IPS-18c (cell line): ENCODE results near the gene CDPF1.
"Not testable (repeated sequence)": the region's sequence is repeated elsewhere in the genome, so short reads cannot be mapped to it uniquely, and the experiment has no call there.

Source experiments
- H3K4me3 ChIP-seq: 2 replicates; pipeline ENCODE4 v1.7.0; 2013; ENCODE audit warnings: low read depth, mild to moderate bottlenecking, low read length, moderate library complexity; ENCODE audit not compliant: insufficient read depth
- H3K9me3 ChIP-seq: one replicate; pipeline ENCODE4 v1.6.1; 2013; ENCODE audit warnings: mild to moderate bottlenecking, low read length, moderate library complexity; ENCODE audit not compliant: control insufficient read depth, insufficient read depth

The CDPF1 gene

GRCh38 chr22:46265627-46266026 is 15.5 kb upstream of the CDPF1 start:
- not testable (repeated sequence) for H3K9me3 ChIP-seq, H3K4me3 ChIP-seq

- peaks cover 11% of the 10 kb centered on the region for H3K9me3 ChIP-seq
These were observed 14.4 kb upstream of the CDPF1 start for GRCh38 chr22:46264520-46264919.

GRCh38 chr22:46263216-46263590 is 13.1 kb upstream of the CDPF1 start, which contains the start of gene PKDREJ:
Gene PKDREJ (minus strand): TSS chr22:46263343. CDS start chr22:46263322, 21 bp downstream.
- H3K9me3 ChIP-seq: peaks cover 11% of the 10 kb centered on the region
- H3K4me3 ChIP-seq: peak within 1 kb of the TSS; percentile 20

More at GRCh38 chr22:46264520-46264919, 14.4 kb upstream of the CDPF1 start:
- H3K4me3 ChIP-seq: peak overlapping the region; percentile 15; the same call in 1 of the 2 replicates

DNA sequence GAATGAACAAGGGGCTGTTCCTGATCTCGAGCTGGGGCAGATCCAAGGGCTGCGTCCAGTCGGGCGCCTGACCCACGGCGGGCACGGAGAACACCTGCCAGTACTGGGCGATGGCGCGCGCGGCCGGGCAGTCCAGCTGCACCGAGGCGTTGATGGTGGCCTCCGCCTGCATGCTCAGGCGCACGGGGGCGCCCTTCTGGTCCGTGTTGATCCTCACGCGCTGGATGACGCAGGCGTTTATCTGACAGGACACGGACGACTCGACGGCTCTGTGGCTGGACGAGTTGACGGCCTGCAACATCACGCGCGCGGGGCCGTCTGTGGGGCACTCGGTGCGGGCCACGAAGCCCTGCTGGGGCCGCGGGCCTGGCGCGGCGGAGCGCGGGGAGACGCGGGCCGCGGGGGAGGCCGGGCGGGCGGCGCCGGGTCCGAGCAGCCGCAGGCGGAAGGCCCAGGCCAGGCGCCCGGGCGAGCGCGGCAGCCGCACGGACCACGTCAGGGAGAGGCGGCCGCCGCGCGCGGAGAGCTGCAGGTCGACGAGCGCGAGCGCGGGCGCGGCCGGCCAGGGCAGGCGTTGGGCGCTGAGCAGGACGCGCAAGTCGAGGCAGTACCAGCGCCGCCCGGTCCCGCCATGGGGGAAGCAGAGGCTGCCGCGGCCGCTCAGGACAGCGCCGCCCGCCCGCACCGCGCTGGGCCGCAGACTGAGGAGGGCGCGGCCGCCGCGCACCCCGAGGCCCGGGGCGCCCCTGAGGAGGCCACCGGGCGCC is 12.5 kb upstream of the CDPF1 start:
- peak overlapping the region; percentile 20 for H3K4me3 ChIP-seq

DNA sequence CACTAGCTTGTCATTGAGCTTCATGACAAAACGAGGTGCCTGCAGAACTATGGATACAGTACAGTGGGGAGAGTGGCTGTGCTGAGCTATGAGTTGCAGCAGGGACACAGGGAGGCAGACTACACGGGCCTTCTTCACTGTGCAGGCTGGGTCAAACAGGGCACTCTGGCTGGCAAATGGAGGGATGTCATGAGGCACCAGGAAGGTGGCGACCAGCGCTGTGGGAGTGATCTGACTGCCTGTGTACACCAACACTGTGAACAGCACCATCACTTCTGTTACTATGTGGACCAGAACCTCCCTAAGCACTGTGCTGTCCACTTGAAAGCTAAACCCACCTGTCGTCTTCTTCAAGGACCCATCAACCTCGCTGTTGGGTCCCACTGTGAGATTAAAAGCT is 9.9 kb upstream of the CDPF1 start:
- Histone ChIP-seq H3K9me3 (peaks cover 11% of the 10 kb centered on the region), H3K4me3 (no peak overlapping the region)

More for the DNA sequence above, 12.5 kb upstream of the CDPF1 start:
- peaks cover 11% of the 10 kb centered on the region for H3K9me3 ChIP-seq

- Histone ChIP-seq H3K9me3 (peaks cover 10% of the 10 kb centered on the region), H3K4me3 (no peak overlapping the region)
These were observed 9.3 kb upstream of the CDPF1 start for GRCh38 chr22:46259374-46259773.

DNA sequence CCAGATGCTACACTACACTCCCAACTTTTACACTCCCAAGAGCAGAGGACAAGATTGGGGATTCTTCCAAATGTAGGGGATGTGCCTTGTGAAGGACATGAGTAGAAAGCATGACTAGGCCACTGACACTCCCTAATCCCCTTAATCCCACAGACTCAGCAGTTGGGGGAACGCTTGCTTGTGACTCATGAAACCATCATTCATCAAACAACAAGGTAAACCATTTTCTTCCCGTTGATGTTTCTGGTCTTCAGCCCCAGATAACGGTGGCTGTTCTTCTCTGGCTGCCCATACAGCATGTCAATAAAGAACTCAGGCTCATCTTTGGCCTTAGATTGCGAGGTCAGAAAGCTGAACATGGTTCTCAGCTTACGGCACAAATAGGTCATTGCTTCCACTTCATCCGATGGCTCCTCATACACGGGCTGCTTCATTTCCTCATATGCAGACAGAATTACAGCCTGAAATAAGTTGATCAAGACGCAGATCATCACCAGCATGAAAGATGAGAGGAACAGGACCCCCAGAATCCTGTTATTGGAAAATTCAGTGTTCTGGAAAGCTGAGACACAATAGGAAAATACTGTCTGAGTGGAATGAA is 6.4 kb upstream of the CDPF1 start:
- H3K9me3 ChIP-seq: peaks cover 8% of the 10 kb centered on the region
- H3K4me3 ChIP-seq: no peak overlapping the region

DNA sequence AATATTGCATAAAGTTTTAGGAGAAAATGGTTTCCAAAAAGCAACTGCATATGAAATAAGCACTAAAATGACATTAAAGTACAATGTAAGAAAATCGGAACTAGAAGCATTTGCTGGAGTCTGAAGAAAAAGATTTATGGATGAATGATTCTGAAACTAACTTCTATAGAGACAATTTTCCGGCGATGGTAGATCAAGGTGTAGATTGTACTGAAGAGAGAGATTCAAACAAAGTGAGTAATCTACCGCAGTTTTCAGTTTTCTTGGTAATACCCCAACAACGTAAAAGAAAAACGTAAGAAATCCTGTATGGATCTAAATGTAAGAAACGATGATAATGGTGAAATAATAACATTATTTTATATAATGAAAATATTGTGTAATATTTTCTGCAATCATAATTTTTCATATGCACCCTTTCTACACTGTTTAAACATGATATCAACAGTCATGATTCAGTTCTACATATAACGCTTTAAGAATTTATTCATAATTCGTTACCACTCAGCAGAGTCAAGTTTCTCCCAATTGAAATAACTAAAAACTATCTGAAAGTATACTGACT is 1.8 kb upstream of the CDPF1 start:
- Histone ChIP-seq H3K4me3 (no peak overlapping the region), H3K9me3 (peaks cover 6% of the 10 kb centered on the region)

DNA sequence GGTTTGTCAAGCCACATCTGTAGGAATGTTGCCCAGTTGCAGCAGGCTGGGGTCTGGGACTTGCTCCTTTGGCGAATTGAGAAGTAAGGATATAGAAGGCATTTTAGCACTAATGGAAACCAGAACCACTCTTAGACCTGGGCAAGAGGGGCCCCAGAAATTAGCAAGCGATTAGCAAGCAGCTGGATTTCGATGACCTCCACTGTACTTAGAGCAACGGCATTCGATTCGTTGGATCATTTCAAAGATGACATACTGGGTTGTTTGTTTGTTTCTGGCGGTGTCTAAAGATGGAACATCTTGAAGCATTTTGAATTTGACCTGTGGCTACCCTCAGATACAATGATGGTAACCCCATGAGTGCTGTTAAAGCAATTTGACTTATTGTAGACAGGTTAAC is 1.2 kb upstream of the CDPF1 start:
- peaks cover 2% of the 10 kb centered on the region for H3K9me3 ChIP-seq

GRCh38 chr22:46250783-46251125 is 661 bp upstream of the CDPF1 start:
- H3K9me3 ChIP-seq: peaks cover 2% of the 10 kb centered on the region
- peak overlapping the region; percentile 81 for H3K4me3 ChIP-seq

More for the DNA sequence above, 1.2 kb upstream of the CDPF1 start:
- H3K4me3 ChIP-seq: no peak overlapping the region

GRCh38 chr22:46247443-46247975 is 2.6 kb downstream of the CDPF1 start:
- no peak overlapping the region for H3K4me3 ChIP-seq
- peaks cover 2% of the 10 kb centered on the region for H3K9me3 ChIP-seq

DNA sequence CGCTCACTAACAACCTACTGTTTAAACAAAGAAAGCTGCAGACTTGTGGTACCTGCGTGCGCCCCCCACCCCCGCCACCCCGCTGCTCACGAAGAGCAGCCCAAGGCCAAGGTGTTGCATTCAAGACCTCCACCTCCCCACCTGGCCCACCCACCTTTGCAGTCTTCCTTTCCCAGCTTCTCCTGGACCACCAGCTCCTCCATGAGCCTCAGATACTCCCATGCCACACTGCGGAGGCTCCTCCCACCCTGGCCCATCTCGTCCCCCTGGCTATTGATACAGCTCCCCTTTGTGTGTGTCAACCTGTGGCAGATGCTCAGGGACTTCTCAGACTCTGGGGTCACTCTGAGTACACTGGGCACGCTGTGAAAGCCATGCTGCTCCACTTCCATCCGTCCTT is 3.9 kb downstream of the CDPF1 start:
- no peak overlapping the region for H3K4me3 ChIP-seq
- H3K9me3 ChIP-seq: peaks cover 2% of the 10 kb centered on the region

DNA sequence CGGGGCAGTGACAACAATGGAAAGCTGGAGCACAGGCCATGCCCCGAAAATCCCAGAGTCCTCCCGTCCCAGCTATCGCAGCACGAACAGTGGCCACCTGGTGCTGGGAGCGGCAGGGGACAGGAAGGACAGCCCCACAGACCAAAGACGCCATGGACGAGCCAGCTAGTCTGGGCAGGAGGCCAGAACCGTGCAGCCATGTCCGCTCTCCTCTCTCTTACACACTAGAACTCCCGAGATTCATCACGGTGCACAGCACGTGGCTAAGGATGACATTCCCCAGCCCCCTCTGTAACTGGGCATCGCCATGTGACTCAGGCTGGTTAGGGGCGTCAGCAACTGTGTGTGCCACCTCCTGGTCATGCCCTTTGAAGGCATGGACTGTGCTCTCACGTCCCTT is 4.6 kb downstream of the CDPF1 start:
- Histone ChIP-seq H3K4me3 (no peak overlapping the region), H3K9me3 (peaks cover 2% of the 10 kb centered on the region)

GRCh38 chr22:46244771-46245170 is 5.3 kb downstream of the CDPF1 start:
- no peak overlapping the region for H3K4me3 ChIP-seq
- H3K9me3 ChIP-seq: peaks cover under 1% of the 10 kb centered on the region

DNA sequence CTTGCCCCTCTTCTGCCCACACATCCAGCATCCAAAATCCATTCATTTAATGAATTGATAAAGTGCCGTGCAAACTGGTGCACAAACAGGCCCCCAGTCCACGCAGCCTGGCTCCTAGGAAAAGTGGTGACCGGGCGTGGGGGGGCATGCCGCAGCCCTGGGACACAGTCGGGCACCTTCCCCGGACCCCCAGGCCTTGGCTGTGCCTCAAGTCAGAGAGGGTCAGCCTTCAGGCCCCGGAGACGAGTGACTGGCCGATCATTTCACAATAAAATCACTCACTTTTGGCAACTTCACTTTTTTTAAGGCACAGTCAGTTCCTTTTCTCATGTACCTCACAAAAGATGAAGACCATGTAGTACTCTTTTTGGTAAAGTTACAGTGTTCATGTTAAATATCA is 8.0 kb downstream of the CDPF1 start:
- H3K9me3 ChIP-seq: no peaks in the 10 kb centered on the region
- H3K4me3 ChIP-seq: no peak overlapping the region

GRCh38 chr22:46241396-46242007 is 8.6 kb downstream of the CDPF1 start:
- H3K9me3 ChIP-seq: no peaks in the 10 kb centered on the region
- H3K4me3 ChIP-seq: no peak overlapping the region

DNA sequence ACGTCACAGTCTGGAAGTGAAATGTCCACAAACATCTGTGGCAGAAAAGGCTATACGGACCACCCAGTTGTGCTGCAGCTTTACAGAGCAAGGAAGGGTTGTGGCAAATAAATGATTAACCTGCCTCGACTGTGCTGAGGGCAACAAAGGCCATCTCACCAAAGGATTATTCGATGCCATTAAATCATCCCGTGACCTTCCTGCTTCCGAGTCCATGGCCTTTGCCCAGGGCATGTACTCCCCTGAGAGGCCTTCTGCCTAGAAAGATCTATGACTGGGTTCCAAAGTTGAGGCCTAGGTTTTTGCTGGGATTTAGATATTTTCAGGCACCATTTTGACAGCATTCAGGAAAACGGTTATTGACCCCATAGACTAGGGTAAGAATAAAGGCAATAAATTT is 9.2 kb downstream of the CDPF1 start:
- H3K9me3 ChIP-seq: no peaks in the 10 kb centered on the region
- H3K4me3 ChIP-seq: no peak overlapping the region

DNA sequence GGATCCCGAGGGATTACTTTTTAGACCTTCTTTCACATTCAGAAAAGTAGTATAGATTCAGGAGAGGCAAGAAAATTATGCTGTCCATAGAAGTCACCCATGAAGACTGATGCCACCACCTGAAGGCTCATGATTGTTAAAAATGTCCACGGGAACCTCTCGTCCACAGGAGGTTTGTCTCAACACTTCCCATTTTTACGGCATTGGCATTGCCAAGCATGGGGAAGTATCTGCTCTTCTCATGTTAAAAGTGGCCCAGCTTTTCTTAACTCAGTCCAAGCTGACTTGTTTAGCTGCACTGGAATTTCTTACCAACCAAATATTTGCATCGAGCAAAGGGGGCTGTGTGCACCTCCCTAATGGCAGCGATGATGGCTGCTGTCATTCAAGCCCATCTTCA is 9.6 kb downstream of the CDPF1 start:
- Histone ChIP-seq H3K9me3 (no peaks in the 10 kb centered on the region), H3K4me3 (no peak overlapping the region)
